Activated CD8-positive, alpha-beta memory T cell treated with anti-CD3 and anti-CD28 coated beads for 36 hours (primary cell): ENCODE measurements around the gene FBXO36. TPM values are rescaled to one million over a fixed set of nuclear protein-coding genes. Genes with fewer than 3 reads are reported as not detected.

Experiments used
- CTCF ChIA-PET: fragments of 350-600 bp; sonication (Branson Sonifier 250); formaldehyde crosslinking; loops from one replicate; lab custom pipeline; 2021; ENCODE audit warnings: antibody characterized with exemption; lab: Charles Lee
- POLR2A ChIA-PET: fragments of 350-600 bp; sonication (Branson Sonifier 250); formaldehyde crosslinking; loops from one replicate; lab custom pipeline; 2021; ENCODE audit warnings: antibody characterized with exemption; lab: Charles Lee
- total RNA-seq, 2 experiments: library from RNA; stranded (reverse); gene quantifications; one replicate each; pipeline ENCODE4 v1.2.3, GENCODE V29; 2021

FBXO36 gene
- total RNA-seq, 2 experiments from 2014 or later, result 0.82 to 1.0 TPM

GRCh38 chr2:230012267-230012884, 90.1 kb downstream of the FBXO36 start:
- ChIA-PET POLR2A (no interaction called here), CTCF (interaction anchor here (0.8 to 1.0 kb wide), 3 partner anchors 33 to 148 kb away, joined by 3 to 4 read pairs (median 3); no protein-coding TSS in a partner anchor)

- CTCF ChIA-PET, result no interaction called here
- POLR2A ChIA-PET, result no interaction called here
Measured at GRCh38 chr2:230016844-230017243, 94.5 kb downstream of the FBXO36 start.

GRCh38 chr2:230018153-230018552, 95.8 kb downstream of the FBXO36 start:
- POLR2A ChIA-PET, result no interaction called here
- CTCF ChIA-PET, result no interaction called here

- ChIA-PET POLR2A (no interaction called here), CTCF (interaction anchor here (0.9 kb wide), 2 partner anchors 13 to 47 kb away, joined by 3 read pairs; no protein-coding TSS in a partner anchor)
Measured at GRCh38 chr2:230019742-230020141, 97.4 kb downstream of the FBXO36 start.

GRCh38 chr2:230023313-230023712, 101.0 kb downstream of the FBXO36 start:
- POLR2A ChIA-PET, result no interaction called here
- CTCF ChIA-PET, result interaction anchor here (1.2 kb wide), 1 partner anchor 15 kb away, joined by 3 read pairs; no protein-coding TSS in a partner anchor

- CTCF ChIA-PET, result no interaction called here
Measured at GRCh38 chr2:230042195-230042594, 119.9 kb downstream of the FBXO36 start.

GRCh38 chr2:230043025-230043424, 120.7 kb downstream of the FBXO36 start:
- ChIA-PET CTCF (no interaction called here), POLR2A (no interaction called here)

More at GRCh38 chr2:230042195-230042594, 119.9 kb downstream of the FBXO36 start:
- POLR2A ChIA-PET, result no interaction called here

GRCh38 chr2:230043461-230043860, 121.2 kb downstream of the FBXO36 start:
- ChIA-PET CTCF (no interaction called here), POLR2A (no interaction called here)

- POLR2A ChIA-PET, result no interaction called here
Measured at GRCh38 chr2:230046491-230046890, 124.2 kb downstream of the FBXO36 start.

GRCh38 chr2:230048010-230048671, 125.8 kb downstream of the FBXO36 start:
- CTCF ChIA-PET, result interaction anchor here (0.5 to 0.6 kb wide), 2 partner anchors 112 to 1156 kb away, joined by 3 to 5 read pairs; no protein-coding TSS in a partner anchor
- POLR2A ChIA-PET, result no interaction called here

More at GRCh38 chr2:230046491-230046890, 124.2 kb downstream of the FBXO36 start:
- CTCF ChIA-PET, result no interaction called here

- POLR2A ChIA-PET, result no interaction called here
- CTCF ChIA-PET, result no interaction called here
Measured at GRCh38 chr2:230050136-230050535, 127.8 kb downstream of the FBXO36 start.

GRCh38 chr2:230052299-230052698, 130.0 kb downstream of the FBXO36 start:
- ChIA-PET CTCF (interaction anchor here (0.7 kb wide), 1 partner anchor 93 kb away, joined by 3 read pairs; no protein-coding TSS in a partner anchor), POLR2A (no interaction called here)

GRCh38 chr2:230053753-230054478, 131.6 kb downstream of the FBXO36 start:
- ChIA-PET CTCF (no interaction called here), POLR2A (no interaction called here)

- ChIA-PET POLR2A (no interaction called here), CTCF (no interaction called here)
Measured at GRCh38 chr2:230060672-230061293, 138.5 kb downstream of the FBXO36 start.

Other genes with a start within 250 kb of the FBXO36 start
- not detected for gene DNER, start 207.9 kb upstream of the FBXO36 start, total RNA-seq
- gene TRIP12, start 494 bp upstream of the FBXO36 start, total RNA-seq, result 100 to 1,000 TPM; 251 to 258 TPM
- 1 to 10 TPM in 1 of 2 experiments, under 1 TPM in 1; 0.84 to 1.2 TPM for gene SLC16A14, start 146.4 kb downstream of the FBXO36 start, total RNA-seq